Loucy (cell line): Measurements from ENCODE around the gene GAR1.

Experiments used
- H2AFZ ChIP-seq: fragments of 200-600 bp; sonication (generic); 2 replicates; pipeline ENCODE4 v1.6.0; 2016; ENCODE audit warnings: antibody characterized with exemption, mild to moderate bottlenecking, low read length, moderate library complexity
- H3F3A ChIP-seq: fragments of 200-600 bp; 2 replicates; pipeline ENCODE4 v1.6.0; 2016; ENCODE audit warnings: antibody characterized with exemption, low read depth, mild to moderate bottlenecking
- H3K27me3 ChIP-seq: fragments of 200-600 bp; sonication (generic); 2 replicates; pipeline ENCODE4 v1.6.1; 2014; ENCODE audit warnings: low read length, mild to moderate bottlenecking; ENCODE audit not compliant: insufficient read depth, poor library complexity, severe bottlenecking
- H3K36me3 ChIP-seq: fragments of 200-600 bp; sonication (generic); 2 replicates; pipeline ENCODE4 v1.6.1; 2016; ENCODE audit warnings: low read length; ENCODE audit not compliant: insufficient read depth
- H3K4me1 ChIP-seq: fragments of 200-600 bp; sonication (generic); 2 replicates; pipeline ENCODE4 v1.5.1; 2014; ENCODE audit warnings: low read length, mild to moderate bottlenecking; ENCODE audit not compliant: insufficient read depth, poor library complexity, severe bottlenecking
- H3K4me2 ChIP-seq: fragments of 200-600 bp; sonication (generic); 2 replicates; pipeline ENCODE4 v1.6.0; 2014; ENCODE audit warnings: antibody characterized with exemption, low read length, low read depth, mild to moderate bottlenecking; ENCODE audit not compliant: poor library complexity, severe bottlenecking
- H3K4me3 ChIP-seq: fragments of 200-600 bp; sonication (generic); 2 replicates; pipeline ENCODE4 v1.5.1; 2014; ENCODE audit warnings: low read length, mild to moderate bottlenecking, mixed read lengths; ENCODE audit not compliant: poor library complexity, severe bottlenecking
- H3K79me2 ChIP-seq: fragments of 200-600 bp; sonication (generic); 2 replicates; pipeline ENCODE4 v1.6.1; 2014; ENCODE audit warnings: low read length; ENCODE audit not compliant: insufficient read depth
- H3K9ac ChIP-seq: fragments of 200-600 bp; sonication (generic); 2 replicates; pipeline ENCODE4 v1.6.0; 2014; ENCODE audit warnings: mild to moderate bottlenecking, low read depth, low read length, moderate library complexity; ENCODE audit not compliant: poor library complexity, severe bottlenecking
- H3K9me2 ChIP-seq: fragments of 200-600 bp; sonication (generic); replicated peaks from 2 replicates; pipeline ENCODE4 v1.6.1; 2016; ENCODE audit warnings: low read depth, low read length, mixed read lengths
- H3K9me3 ChIP-seq: fragments of 200-600 bp; sonication (generic); 2 replicates; pipeline ENCODE4 v1.6.1; 2014; ENCODE audit warnings: mild to moderate bottlenecking, antibody characterized with exemption, low read length, low read depth; ENCODE audit not compliant: insufficient read depth
- H4K20me1 ChIP-seq: fragments of 200-600 bp; sonication (generic); 2 replicates; pipeline ENCODE4 v1.6.0; 2014; ENCODE audit warnings: antibody characterized with exemption, low read length, mild to moderate bottlenecking; ENCODE audit not compliant: insufficient read depth, poor library complexity, severe bottlenecking
- EZH2phosphoT487 ChIP-seq: fragments of 200-600 bp; IDR thresholded peaks from 2 replicates; pipeline ENCODE4 v1.6.1; 2018; ENCODE audit warnings: antibody characterized with exemption, mild to moderate bottlenecking, moderate library complexity, borderline replicate concordance
- TF ChIP-seq, protein P1 (sequence below): fragments of 200-600 bp; sonication (generic); conservative IDR thresholded peaks from 2 replicates; pipeline ENCODE4 v1.5.1; 2014; ENCODE audit warnings: mild to moderate bottlenecking, antibody characterized with exemption, low read length

GAR1 gene

DNA sequence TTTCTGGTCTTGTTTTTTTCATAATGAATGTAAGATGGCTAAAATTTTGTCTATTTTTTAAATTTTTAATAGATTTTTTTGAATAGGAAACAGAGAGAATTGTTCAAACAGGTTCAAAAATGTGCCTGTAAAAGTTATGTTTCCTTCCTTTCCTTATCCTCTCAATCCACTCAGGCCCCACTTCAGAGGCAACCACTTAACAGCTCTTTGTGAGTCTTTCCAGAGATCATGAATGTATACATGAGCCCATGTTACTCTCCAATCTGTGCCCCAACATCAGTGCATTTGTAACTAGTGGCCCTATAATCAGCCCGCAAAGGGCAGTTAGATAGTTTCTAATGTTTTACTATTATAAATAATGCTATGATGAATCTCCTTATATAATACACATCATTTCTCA is 27.8 kb upstream of the GAR1 start:
- no peak for TF ChIP-seq EZH2phosphoT487
- TF ChIP-seq, protein P1, sequence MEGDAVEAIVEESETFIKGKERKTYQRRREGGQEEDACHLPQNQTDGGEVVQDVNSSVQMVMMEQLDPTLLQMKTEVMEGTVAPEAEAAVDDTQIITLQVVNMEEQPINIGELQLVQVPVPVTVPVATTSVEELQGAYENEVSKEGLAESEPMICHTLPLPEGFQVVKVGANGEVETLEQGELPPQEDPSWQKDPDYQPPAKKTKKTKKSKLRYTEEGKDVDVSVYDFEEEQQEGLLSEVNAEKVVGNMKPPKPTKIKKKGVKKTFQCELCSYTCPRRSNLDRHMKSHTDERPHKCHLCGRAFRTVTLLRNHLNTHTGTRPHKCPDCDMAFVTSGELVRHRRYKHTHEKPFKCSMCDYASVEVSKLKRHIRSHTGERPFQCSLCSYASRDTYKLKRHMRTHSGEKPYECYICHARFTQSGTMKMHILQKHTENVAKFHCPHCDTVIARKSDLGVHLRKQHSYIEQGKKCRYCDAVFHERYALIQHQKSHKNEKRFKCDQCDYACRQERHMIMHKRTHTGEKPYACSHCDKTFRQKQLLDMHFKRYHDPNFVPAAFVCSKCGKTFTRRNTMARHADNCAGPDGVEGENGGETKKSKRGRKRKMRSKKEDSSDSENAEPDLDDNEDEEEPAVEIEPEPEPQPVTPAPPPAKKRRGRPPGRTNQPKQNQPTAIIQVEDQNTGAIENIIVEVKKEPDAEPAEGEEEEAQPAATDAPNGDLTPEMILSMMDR = no peak
- H3F3A ChIP-seq = no peaks in the 10 kb centered on the region
- H3K4me1 ChIP-seq = no peaks in the 10 kb centered on the region
- no peaks in the 10 kb centered on the region; the same call in 1 of the 2 replicates for H3K9me3 ChIP-seq
- H3K27me3 ChIP-seq = no peaks in the 10 kb centered on the region
- no peaks in the 10 kb centered on the region for H4K20me1 ChIP-seq
- no peaks in the 10 kb centered on the region for H3K9me2 ChIP-seq
- H3K4me3 ChIP-seq = no peak overlapping the region
- no peaks in the 10 kb centered on the region for H3K36me3 ChIP-seq
- H3K4me2 ChIP-seq = no peak overlapping the region
- no peaks in the 10 kb centered on the region for H3K79me2 ChIP-seq
- H3K9ac ChIP-seq = no peak overlapping the region
- H2AFZ ChIP-seq = no peak overlapping the region

DNA sequence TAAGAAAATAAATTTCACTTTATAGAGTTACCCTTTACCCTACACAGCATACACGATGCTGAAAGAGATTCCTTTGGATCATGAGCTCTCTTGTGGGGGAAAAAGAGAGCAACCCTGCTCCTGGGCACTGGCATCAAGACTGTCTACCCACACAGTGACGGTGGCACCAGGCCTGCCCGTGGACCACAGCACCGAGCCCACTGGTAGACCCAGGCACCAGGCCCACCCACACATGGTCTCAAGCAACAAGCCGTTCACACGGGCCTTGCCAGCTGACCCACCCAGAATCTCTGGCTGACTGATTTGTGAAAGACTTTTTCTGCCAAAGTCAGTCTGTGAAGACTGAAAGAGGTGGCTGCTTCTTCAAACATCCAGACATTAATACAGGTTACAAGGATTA is 20.5 kb upstream of the GAR1 start:
- Histone ChIP-seq H3K36me3 (no peaks in the 10 kb centered on the region), H2AFZ (no peak overlapping the region), H3F3A (no peaks in the 10 kb centered on the region), H3K79me2 (no peaks in the 10 kb centered on the region), H3K27me3 (no peaks in the 10 kb centered on the region), H3K9me2 (no peaks in the 10 kb centered on the region), H4K20me1 (no peaks in the 10 kb centered on the region), H3K9me3 (peaks cover 5% of the 10 kb centered on the region; the same call in 1 of the 2 replicates), H3K9ac (no peak overlapping the region), H3K4me2 (no peak overlapping the region), H3K4me1 (no peaks in the 10 kb centered on the region), H3K4me3 (no peak overlapping the region)
- TF ChIP-seq, protein P1 = no peak
- no peak for TF ChIP-seq EZH2phosphoT487

DNA sequence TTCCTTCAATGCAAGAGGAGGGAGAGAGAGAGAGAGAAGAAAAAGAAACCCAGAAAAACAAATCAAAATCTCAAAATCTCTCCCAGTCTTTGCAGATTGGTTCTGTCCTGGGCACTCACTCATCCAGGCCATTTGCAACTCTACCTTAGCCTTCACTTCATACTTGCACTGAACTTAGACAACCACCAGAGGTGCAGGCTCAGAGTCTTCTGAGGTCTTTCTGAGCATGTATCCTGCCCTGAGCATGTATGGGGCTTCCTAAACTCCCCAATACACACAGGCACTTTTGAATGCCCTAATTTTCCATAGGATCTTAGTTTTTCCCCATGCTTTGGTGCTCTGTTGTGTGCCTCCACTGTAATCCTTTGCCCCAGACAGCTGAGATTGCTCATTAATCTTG is 16.7 kb upstream of the GAR1 start:
- Histone ChIP-seq H3K79me2 (no peaks in the 10 kb centered on the region), H3K9me3 (peaks cover 5% of the 10 kb centered on the region; the same call in 1 of the 2 replicates), H3K36me3 (no peaks in the 10 kb centered on the region), H3K9ac (no peak overlapping the region), H3K27me3 (no peaks in the 10 kb centered on the region), H4K20me1 (no peaks in the 10 kb centered on the region), H3K4me3 (no peak overlapping the region), H3K4me1 (no peaks in the 10 kb centered on the region), H3F3A (no peaks in the 10 kb centered on the region), H2AFZ (no peak overlapping the region), H3K4me2 (no peak overlapping the region), H3K9me2 (no peaks in the 10 kb centered on the region)
- TF ChIP-seq, protein P1 = peak; percentile 32
- no peak for TF ChIP-seq EZH2phosphoT487
